Stimulated activated CD4-positive, alpha-beta T cell treated with anti-CD3 and anti-CD28 coated beads, TNF-alpha, amount 100 ng/mL, for 1 hour (primary cell): ENCODE data around the gene TBX4.

Experiments
- DNase-seq, 3 donors: peaks; one replicate each; pipeline ENCODE4 v3.0.0-alpha.2; 2020; ENCODE audit warnings: low read depth in 3 of 3, low spot score in 1 of 3

Gene TBX4

DNA sequence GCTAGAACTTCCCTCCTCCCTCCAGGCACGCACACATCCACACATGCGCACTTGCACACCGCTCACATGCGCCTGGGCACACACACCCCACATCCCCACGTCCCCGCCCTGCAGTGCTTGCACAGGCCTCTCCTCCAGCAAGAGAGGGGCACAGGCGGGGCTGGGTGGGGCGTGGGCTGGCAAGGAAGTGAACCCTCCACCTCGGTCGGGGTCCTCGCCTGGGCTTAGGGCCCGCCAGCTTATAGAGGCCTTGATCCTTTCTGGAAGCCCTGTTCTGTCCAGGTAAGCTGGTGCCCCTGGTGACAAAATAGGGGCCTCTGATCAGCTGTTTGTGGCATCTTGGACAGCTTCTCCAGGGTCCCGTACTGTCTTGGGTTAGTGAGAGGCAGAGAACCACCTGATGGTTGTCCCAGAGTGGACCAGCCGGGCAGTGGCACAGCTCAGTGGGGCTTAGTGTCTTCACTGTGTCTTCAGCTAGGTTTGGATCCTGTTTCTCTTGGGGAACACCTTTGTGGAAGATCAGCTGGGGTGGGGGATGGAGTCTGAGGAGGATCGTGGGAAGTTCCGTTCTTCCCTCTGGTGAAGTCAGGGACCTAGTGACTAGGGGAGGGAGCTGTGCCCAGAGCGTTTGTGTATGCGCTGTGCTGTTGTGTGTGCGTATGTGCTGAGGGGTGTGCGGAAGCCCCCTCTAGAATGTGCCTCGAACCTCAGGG lies 12.1 kb downstream of the TBX4 start:
- DNase-seq: no peak

DNA sequence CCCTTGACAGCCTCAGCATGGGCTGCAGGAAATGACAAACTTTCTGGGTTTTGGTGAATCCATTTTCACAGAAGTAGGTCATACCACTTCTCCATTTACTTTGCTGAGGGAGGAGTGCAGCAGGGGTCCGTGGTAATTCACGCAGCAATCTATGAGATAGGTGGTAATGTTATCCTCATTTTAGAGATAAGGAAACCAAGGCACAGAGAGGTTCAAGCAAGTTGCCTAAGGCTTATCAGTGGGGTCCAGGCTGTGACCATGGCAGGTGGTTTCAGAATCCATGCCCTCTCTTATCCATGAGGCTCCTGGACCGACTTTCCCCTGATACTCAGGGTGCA lies 12.6 kb downstream of the TBX4 start:
- no peak for DNase-seq

DNA sequence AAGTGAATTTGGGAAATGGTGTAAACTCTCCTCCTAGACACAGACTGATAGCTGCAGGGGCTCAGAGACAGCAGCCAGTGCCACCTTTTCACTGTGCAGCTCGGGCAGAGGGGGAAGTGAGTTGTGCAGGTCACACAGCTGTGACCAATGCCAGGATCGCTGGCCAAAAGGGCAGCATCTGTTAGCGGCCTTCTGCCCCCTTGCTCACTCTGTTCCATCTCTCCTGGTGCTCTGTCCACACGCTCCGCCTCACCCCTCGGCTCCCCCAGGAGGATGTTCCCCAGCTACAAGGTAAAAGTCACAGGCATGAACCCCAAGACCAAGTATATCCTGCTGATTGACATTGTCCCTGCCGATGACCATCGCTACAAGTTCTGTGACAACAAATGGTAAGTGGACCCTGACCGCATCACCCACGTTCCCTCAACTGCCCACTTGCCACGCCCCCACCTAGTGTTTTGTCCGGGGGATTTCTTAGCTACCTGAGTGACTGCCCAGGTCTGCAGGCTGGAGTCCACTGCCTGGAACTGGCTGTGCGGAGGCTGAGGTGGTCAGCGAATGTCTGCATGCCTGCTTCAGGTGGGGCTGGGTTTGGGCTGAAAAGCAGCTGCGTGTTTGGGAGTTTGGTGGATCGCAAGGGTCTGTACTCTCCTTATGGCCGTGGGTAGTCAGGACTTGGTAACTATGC lies 13.5 kb downstream of the TBX4 start:
- no peak for DNase-seq

DNA sequence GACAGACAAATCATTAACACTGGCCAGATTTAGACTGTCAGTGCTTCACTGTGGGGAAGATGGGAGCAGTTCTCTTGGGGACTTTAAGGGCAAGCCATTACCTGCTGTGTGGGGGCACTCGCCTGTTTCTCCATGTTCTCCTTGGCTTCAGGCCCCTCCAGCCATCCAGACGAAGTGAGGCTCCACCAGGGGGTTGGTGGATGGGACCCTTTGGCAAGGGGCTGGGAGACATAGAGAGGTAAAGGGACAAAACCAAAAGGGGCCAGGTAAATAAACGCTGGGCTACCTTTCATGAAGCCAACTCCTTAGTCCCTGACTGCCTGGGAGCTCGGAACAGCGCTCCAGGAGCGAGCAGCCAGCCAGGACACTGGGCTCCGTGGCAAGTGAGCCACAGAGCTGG lies 14.0 kb downstream of the TBX4 start:
- DNase-seq: no peak

DNA sequence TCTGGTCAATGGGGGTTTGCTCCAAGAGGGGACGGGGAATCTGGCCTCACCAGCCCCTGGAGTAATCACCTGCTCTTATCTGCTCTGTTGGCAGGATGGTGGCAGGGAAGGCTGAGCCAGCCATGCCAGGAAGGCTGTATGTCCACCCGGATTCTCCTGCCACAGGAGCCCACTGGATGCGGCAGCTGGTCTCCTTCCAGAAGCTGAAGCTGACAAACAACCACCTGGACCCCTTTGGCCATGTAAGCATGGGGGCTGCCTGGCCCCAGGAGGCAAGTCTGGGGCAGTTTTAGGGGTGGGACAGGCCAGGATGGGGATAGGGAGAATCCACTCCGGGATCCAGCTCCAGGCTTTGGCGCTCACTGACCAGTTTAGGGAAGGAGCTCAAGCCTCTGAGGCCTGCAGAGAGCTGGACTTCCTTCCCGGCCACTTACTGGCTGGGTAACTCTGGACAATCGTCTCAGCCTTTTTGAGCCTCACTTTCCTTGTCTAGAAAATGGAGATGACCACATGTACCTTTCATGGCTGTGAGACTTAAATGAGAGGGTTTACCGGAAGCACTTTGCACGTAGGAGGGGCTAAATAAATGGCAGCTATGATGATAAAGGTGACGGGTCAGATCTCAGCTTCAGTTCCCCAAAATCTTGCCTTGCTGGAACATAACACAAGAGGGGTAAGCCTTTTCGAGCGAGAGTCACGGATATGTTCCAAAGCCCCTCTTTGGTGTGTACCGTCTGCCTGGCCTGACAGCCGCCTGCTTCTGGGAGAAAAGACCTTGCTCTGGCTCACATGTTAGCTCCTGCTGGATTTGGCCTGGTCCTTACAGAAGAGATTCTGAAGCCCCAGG lies 15.4 kb downstream of the TBX4 start:
- no peak for DNase-seq

DNA sequence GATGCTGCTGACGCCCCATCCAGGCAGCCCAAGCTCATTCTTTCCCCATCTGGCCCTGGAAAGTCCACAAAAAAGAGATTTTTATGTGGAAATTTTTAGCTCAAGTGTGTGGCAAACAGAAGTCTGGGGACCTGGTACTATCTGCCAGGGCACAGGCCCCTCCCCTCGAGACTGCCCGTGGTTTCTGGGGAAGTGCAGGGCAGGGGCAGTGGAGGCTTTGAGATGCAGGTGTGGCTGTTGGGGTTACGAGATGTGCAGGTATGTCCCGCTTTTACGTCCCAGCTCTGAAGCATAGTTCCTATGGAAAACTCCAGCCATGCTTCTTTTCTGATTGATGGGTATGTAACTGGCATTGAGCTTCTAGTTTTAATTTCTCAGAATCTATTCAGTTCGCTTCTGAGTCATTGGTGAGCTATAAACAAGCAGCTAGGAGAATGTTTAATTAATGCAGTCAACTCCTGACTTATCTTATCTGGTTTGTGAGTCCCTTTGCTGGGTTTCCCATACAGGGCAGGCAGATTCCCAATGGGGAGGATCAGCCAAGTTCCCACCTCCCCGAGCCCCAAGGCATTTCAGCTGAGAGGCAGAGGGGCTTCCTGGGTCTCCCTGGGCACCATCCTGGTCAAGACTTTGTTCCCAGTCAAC lies 16.2 kb downstream of the TBX4 start:
- no peak for DNase-seq

DNA sequence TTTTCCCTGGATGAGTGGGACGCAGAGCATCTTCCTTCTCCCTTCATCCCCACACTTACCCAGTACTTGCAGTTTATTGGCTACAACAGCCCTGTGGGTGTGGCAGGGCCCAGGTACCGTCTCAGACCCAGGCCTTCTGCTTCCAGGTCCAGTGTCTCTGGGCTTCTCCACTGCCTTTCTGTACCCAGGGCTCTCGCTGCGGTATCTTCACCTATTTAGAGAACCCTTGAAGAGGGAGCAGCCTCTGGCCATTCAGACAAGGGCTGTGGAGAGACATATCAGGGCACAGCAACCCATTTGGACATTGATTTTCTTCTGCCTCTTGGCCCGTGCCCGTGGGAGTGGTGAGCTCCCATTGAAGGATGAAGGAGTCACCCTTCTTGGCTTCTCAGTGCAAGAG lies 17.3 kb downstream of the TBX4 start:
- DNase-seq: no peak

DNA sequence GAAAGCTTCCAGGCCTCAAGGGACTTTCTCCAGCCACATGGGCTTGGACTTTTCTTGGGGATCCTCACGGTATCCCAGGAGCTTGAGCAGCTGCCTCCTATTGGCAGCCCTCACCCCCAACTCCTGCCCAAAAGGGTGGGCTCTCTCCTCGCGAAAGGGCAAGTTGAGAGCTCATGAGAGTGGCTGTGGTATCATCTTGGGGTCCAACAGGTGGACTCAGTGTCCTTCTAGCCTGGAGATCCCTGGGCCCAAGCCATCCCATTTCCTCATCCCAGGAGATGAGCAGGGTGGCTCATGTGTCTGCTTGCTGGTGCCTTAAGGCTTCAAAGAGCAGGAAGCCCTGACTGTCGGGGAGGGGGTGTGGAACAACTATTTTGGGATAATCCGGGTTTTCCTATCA lies 17.7 kb downstream of the TBX4 start:
- DNase-seq: no peak

DNA sequence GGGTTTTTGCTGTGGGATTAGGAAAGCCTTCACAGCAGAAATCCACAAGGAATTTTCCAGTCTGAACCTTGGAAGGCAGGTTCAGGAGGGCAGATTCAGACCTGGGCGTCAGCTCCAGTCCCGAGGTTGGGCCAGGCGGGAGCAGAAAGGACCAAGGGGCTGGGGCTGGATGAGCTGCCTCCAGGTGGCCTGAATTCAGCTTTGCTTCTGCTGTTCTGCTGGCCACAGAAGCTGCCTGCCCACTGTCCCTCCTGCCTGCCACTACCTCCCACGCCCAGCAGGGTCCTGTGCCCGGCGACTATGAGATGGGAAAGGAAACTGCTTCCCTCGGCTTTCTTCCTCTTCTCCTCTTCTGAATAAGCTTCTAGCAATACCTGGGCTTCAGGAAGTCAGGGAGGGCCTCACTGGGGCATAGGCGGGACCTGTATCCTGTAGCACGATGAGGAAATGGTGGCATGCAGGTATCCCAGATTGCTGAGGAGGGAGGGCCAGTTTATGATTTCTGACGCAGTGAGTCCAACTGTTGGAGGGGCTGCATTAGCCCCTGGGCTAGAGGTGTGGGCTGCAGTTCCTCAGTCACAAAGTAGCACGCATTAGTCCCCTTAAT lies 18.4 kb downstream of the TBX4 start:
- no peak for DNase-seq

DNA sequence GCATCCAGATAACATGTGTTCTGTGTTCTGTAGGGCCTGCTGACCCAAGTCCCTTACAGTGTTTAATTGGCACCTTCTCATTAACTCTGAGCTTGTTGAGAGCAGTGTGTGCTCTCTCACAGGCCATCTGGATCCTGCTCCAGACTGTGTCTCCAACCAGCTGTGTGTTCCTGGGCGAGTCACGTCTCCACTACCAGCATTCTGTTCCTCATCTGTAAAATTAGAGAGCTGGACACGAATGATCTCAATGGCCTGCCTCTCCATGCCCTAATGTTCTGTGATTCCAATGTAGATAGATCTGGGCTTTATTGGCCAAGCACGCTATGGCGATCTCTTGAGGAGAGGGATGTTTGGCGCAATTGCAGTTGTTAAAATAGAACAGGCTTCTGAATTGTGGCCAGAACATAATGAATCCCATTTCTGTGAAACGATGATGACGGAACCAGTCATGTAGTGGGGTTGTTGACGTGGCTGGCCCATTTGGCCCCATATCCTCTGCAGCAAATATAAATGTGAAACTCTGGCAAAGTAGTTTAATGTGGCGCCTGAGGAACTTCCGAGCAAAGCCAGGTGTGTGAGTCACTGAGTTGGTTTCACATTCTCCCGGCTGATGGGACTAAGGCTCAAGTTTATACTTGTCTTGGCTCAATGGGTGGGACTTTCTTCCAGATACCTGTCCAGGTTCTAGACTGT lies 22.2 kb downstream of the TBX4 start:
- no peak for DNase-seq

DNA sequence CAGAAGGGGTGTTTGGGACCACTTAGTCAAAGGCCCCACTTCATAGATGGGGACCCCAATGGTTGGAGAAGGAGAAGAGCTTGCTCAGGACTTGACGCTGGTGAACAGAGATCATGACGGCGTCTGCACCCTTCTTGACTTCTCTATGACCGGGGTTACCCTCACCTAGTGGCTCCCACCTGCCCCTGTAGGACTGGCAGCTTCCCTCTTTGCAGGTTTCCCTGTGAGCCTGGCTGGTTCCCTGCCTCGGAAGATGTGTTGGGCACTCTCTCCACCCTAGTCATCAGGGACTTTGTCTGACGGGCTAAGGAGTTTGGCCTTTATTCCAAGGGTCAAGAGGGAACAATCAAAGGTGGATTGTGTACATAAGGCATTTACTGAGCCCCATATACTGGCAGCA lies 22.7 kb downstream of the TBX4 start:
- DNase-seq: no peak

DNA sequence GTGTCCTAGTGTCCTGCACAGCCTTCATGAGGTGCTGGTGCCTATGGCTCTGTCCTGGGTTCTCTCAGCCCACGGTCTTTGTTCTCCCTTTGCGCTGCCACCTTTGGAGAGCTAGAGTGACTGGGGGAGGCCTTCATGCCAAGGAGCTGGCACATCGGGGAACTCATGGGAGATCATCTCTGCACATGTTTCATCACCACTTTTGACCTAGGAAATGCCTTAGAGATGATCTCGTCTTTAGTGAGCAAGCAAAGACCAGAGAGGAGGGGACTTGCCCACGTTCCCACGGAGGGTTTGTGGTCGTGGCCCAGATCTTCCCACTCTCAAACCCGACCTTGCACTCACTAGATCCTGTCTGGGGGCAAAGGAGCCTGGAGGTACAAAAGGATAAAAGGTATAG lies 23.5 kb downstream of the TBX4 start:
- DNase-seq: no peak

DNA sequence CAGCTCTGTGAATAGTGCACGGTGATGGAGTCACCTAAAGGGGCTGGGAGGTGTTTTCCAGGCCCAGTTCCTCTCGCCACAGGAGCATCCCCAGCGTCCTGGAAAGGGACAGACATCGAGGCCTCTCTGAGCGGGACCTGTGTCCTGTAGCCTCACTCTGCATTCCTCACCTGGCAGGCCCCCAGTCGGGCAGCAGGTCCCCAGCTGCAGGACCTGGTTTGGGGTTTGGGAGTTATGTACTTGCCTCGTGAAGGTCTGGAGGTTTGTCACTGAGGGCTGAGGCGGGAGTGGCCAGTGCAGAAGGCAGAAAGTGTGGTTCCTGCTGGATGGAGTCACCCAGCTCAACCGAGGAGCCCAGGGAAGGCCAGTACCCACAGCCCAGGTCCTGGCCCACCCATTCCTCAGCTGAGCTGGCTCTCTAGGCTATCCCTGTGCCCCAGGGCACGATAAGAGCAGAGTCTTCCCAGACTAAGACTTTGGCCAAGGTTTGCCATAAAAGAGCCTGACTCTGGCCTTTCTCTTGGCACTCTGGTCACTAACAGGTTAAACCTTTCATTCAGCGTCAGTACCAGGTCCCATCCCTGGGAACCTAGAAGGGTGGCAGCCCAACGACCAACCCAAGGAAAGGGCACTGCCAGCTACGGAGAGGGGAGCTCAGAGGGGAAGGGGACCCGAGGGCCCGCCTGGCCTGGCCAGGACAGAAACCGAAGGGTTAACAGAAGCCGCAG lies 24.4 kb downstream of the TBX4 start:
- DNase-seq: no peak

DNA sequence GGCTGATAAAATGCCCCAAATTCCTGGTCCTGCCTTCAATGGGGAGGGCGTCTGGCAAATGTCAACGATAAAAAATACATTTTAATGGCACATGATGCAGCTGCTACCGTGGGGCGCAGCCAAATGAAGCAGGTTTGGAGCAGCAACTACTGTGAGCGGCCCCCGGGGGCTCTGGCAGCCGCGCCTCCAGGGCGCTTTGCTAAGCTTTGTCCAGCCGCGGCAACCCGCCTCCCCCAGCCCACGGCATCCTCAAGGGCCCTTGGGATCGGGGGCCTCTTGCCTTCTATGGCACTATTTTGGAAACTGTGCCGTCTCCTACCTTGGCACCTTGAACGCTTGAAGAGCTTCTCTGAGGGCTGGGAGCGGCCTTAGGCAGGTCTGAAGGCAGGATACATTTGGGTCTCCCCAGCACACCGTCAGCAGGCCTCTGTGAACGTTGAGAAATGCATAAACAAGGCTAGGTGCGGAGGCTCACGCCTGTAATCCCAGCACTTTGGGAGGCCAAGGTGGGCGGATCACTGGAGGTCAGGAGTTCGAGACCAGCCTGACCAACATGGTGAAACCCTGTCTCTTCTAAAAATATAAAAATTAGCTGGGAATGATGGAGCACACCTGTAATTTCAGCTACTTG lies 25.1 kb downstream of the TBX4 start:
- DNase-seq: no peak

DNA sequence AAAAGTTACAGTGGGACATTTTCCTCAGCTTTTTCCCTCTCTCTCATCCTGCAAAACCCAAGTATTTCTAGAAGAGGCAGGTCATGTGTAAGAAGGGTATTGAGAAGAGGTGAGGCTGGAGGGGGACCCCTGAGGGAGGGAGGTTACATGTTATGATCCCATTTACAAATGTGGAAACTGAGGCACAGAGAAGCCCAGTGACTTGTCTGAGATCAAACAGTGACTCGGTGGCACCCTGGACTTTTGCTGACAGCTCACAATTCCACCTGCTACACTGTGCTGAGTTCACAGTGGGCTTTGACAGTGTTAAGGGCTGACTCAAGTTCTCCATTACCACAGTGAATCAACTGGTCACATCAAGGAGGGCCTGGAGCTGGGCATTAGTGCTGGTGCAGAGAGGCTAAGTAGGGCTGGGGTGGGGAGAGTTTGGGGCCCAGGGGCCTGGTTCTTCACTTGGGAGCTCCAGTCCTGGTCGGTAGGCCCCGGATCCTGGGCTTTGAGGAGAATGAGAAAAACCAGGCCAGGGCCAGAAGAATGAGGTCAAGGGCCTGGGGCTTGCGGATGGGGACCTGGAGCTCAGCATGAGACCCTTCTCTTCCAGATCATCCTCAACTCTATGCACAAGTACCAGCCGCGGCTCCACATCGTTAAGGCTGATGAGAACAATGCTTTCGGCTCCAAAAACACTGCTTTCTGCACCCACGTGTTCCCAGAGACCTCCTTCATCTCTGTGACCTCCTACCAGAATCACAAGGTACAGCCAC lies 26.0 kb downstream of the TBX4 start:
- DNase-seq: no peak

DNA sequence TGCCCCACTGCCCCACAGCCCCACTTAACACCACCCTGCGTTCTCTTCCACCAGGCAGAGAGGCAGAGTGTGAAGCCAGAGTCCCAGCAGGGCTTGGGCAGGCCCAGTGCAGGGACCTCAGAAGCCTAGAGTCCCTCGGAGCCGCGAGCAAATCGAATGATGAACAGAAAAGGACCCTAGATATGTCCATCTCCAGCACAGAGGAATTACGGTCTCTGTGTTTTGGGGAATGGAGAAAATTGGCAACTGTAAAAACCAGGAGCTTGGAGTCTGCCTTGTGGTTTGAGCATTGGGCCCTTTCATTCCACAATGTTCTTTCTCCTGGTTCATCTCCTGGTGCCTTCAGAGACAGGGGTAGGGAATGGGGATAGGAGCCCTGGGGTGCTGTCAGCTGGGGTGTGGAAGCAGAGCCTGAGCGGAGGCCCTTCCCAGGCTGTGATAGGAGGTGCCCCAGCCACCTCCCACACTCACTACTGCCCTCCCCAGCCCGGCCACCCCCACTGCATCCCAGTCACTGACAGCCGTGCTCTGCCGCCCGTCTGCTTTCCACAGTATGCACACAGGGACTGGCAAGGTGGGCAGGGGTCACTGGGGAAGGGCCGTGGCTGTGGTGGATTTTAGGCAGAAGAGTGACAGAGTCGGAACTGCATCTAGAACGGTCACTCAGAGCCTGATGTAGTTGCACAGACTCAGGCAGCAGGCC lies 26.7 kb downstream of the TBX4 start:
- no peak for DNase-seq

DNA sequence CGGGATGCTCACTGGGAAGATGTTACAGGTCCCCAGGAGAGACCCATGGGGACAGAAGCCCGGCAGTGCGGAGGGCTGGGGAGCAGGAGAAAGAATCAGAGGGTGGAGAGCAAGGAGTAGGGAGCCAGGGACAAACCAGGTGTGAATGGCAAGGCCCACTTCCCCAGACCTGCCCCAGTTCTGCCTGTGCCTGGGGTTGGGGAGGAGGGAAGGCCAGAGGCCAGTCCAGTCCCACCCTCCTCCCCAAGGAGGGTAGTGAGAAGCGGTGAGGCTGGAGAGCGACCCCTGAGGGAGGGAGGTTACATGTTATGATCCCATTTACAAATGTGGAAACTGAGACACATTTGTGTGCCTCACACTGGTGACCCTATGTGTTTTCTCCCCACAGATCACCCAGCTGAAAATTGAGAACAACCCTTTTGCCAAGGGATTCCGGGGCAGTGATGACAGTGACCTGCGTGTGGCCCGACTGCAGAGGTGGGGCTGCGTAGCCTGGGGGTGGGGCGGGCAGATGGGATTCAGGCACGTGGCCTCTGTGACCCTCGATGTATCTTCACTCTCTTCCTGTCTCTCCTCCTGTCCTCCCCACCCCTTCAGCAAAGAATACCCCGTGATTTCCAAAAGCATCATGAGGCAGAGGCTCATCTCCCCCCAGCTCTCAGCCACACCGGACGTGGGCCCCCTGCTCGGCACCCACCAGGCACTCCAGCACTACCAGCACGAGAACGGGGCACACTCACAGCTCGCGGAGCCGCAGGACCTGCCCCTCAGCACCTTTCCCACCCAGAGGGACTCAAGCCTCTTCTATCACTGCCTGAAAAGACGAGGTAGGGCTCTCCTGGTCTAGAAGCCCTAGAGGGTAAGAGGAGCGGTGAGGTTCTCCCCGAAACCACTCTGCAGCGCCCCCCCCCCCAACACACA lies 27.5 kb downstream of the TBX4 start:
- no peak for DNase-seq
